Medulla oblongata (tissue), 1 donor: ENCODE results near the gene PTK7.
"Not testable (repeated sequence)": the region's sequence is repeated elsewhere in the genome, so short reads cannot be mapped to it uniquely, and the experiment has no call there.

Experiments used
- DNase-seq: peaks from one replicate; pipeline ENCODE4 v3.0.0-alpha.2; 2015; ENCODE audit errors: extremely low spot score

The PTK7 gene

DNA sequence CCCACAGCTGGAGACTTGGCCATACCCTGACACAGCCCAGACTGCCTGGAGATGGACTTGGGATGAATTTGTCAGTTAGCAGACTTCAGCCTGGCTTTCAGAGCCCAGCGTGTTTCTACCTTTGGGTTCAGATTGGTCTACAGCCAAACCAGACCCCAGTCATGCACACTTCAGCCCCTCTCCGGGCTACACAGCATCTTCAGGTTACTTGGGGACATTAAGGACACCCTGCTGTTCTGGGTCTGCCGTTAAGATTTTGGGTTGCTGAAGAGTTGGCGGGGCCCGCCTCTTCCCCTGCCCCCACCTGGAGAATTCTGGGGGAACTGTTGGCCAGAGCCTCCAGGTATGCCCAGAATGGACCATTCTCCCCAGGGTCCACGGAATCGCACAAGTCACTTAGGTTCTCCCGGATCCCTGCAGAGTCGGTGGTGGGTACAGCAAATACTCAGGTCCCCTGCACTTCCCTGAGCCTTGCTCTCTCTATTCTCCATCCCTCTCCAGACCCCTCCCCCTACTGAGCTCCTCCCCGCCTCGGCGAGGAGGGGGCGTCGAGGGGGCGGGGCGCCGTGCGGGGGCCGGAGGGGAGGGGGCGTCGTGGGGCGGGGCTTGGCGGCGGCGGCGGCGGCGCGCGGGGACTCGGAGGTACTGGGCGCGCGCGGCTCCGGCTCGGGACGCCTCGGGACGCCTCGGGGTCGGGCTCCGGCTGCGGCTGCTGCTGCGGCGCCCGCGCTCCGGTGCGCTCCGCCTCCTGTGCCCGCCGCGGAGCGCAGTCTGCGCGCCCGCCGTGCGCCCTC, at the start of gene PTK7:
Gene PTK7 (plus strand): TSS at position 645 of the 794 bp plus-strand sequence. CDS start 175 bp downstream, outside the sequence.
- DNase-seq: no peak

DNA sequence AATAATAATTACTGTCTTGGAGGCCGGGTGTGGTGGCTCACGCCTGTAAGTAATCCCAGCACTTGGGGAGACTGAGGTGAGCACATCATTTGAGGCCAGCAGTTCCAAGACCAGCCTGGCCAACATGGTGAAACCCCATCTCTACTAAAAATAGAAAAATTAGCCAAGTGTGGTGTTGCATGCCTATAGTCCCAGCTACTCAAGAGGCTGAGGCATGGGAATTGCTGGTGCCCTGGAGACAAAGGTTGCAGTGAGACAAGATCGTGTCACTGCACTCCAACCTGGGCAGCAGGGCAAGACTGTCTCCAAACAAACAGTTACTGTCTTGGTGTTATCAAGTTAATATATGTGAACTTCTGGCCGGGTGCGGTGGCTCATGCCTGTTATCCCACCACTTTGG, 49.7 kb upstream of the PTK7 start:
- DNase-seq: no peak

DNA sequence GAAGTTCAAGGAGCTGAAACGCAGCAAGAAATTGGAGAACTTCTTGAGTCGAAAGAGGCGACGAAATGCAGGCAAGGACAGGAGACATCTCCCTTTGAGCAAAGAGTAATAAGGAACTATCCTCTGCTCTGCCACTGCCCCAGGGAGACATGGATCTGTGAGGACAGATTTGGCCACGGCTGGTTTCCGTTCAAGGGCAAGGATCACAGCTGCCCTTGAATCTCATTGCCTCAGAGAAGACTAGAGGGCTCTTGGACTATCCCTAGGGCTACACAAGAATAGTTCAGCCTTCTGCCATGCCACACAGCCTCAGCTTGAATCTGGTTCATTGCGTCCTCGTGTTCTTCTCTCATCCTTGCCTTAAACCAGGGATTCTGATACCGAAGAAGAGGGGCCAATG, 47.0 kb upstream of the PTK7 start:
- no peak for DNase-seq

DNA sequence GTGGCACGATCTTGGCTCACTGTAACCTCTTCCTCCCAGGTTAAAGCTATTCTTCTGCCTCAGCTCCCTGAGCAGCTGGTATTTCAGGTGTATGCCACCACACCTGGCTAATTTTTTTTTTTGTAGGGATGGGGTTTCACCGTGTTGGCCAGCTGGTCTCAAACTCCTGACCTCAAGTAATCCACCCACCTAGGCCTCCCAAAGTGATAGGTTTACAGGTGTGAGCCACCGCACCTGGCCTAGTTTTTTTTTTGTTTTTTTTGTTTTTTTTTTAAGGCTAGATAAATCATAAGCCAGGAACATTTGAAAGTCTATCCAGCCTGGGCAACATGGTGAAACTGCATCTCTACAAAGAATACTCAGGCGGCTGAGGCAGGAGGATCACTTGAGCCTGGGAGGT, 43.8 kb upstream of the PTK7 start:
- DNase-seq: no peak

DNA sequence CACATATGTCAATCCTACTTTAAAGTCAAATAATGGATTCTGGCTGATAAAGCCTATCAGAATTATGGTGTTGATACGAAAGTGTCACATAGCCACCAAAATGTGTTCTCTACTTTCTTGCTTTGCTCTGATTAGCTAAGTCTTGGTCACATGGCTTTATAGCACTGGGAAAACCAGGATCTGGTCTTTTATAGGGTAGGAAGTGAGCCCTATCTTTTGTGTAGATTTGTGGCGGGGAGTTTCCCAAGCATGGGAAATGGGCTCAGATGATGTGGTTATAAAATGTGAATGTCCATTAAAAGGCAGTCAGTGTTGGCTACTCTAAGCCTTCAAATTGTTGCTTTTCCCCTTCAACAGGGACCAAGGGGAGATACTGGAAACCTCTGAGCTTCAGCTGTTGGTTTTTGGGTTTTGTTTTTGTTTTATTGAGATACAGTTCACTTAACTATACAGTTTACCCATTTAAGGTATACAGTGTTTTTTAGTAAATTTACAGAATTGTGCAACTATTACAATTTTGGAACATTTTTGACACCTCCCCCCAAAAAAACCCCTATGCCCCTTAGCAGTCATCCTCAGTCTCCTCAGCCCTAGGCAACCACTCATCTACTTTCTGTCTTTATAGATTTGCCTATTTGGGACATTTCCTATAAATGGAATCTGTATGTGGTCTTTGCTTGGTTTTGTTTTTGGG, 42.5 kb upstream of the PTK7 start:
- DNase-seq: no peak

DNA sequence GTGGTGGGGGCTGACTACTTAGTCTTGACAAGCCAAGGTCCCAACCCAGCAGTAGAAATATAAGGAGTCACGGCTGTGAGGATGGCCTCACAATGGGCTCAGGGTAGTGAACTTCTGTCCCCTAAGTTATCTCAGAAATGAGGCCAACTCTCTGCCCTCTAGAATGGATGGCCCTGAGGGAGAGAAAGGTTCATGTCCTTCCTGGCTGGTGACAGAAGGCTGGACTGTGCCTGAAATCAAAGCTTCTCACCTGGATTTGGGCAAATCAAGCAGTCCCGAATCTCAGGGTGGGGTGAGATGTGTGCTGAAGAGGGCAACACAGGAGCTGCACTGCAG, 42.0 kb upstream of the PTK7 start:
- DNase-seq: no peak

DNA sequence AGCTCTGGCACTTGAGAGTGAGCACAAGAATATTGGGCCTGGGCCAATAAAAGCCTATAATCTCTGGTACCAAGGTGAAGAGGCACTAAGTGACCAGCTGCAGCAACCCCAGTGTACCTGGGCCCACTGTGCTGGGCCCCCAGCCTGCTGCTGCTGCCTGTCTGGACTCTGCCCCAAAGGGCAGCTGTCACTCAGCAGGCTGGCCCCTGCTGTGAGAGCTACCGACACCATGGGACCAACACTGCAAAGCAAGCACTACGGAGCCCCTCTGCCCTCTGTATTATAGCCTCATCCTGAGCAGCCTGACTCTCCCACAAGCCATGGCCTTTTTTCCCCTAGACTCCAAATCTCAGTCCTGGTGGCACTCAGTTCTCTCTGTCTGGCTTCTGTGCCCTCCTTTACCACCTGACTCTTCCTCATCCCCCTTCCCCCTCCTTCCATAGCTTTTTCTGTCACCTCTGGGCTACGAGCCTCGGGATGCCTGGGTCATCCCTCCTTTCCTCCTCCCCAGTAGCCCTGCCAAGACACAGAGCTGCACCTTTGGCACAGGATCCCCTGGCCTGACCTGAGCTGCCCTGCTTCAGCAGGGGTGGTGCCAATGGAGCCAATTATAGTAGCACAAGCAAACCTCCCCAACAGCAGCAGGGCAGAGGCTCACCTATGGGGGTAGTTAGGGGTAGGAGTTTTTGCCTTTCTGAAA, 40.5 kb upstream of the PTK7 start:
- DNase-seq: no peak

DNA sequence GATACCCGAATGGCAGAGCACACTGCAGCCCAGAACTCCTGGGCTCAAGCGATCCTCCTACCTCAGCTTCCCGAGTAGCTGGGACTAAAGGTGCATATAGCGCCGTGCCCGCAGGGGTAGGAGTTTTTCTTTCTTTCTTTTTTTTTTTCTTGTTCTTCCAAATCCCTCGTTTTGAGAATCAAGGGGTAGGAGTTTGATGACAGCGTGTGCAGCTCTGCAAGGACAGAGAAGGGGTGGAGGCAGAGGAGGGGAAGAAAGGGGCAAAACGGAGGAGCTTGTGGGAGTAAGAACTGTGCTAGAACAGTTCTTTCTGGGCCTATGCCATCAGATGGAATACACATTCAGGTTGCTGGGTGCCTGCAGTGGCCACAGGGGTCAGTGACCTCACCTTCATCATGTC, 39.4 kb upstream of the PTK7 start:
- DNase-seq: no peak

DNA sequence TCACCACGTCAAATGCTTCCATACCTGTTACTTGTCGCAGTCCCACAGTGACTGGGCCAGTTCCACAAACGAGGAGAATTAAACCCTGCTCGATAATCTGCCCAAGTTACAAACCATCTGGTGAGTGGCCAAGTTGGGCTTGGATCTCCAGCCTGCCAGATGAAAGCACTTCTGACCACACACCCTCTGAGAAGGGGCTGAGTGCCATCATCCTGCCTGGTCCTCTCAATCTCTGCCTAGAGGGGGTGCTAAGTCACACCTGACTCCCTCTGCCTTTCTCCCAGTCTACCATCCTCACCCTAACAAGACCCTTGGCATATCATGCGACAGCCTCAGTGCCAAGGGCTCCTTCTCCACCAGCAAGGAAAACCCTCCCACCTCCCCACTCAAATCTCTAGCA, 38.9 kb upstream of the PTK7 start:
- DNase-seq: no peak

DNA sequence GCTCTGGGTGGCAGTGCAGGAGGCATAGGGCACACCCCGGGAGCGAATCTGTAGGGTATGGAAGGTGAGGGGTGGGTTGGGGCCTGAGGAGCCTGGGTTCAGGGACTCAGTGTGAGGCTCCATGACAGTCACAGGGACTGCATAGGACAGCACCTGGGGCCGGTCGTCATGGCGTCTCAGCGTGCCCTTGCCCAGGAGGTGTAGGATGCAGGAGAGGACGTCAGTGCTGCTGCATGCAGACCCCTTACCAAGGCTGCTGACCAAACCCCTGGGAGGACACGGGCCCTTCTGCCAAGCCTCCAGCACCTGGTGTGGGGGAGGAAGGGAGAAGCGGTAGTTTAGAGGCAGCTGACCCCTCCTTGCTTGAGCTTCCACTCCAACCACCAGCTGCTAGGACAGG, 38.4 kb upstream of the PTK7 start:
- no peak for DNase-seq

DNA sequence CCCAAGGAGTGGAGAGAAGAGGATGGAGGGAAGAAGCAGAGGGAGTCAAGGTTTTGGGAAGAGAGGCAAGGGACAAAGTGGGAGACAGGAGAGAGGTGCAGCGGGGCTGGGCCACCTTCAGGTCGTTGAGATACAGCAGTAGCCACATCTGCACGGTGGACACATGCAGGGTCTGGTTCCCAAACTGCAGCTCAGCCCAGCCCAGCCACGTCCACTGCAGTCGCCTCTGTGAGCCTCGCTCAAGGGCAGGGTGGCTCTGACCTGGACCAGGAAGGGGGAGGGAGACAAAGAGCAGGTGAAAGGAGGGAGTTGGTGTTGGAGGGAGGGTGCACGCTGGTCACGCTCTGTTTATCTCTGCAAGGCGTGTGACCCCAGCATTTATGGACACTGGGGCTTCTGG, 37.4 kb upstream of the PTK7 start:
- no peak for DNase-seq

DNA sequence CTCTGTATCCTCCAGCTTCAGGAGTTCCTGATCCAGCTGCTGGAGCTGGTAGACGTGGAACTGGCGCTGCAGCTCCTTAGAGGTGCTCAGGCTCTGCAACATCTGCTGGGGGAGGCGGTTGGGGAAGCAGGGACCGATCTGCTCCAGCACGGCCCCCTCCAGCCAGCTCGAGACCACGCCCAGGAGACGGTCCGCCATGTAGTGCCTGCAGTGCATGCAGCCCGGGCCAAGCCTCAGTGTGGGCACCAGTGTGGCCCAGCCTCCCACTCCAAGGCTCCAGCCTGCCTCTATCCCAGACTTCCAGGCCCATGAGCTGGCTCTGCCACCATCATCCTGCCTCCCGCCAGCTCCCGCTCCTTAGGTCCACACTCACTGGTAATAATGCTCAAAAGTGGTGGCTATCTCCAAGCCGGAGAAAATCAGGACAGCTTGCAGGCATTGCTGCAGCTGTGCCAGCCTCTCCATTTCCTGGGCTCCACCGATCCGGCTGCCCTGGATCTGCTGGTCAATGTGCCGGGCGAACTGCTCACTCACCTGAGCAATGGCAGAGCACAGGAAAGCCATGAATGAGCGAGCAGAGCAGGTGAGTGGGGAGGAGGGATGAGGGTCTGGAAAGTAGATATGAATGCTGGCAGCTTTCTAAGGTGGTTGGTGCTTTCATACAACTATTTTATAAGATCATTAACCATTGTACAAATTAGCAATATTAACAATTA, 35.4 kb upstream of the PTK7 start:
- DNase-seq: no peak

DNA sequence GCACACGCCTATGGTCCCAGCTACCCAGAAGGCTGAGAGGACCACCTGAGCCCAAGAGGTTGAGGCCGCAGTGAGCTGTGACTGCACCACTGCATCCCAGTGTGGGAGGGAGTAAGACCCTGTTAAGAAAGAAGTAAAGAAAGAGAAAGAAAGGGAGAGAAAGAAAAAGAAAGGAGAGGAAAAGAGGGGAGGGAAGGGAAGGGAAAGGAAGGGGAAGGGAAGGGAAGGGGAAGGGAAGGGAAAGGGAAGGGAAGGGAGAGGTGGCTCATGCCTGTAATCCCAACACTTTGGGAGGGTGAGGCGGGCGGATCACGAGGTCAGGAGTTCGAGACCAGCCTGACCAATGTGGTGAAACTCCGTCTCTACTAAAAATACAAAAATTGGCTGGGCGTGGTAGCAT, 34.6 kb upstream of the PTK7 start:
- DNase-seq: not testable (repeated sequence)

DNA sequence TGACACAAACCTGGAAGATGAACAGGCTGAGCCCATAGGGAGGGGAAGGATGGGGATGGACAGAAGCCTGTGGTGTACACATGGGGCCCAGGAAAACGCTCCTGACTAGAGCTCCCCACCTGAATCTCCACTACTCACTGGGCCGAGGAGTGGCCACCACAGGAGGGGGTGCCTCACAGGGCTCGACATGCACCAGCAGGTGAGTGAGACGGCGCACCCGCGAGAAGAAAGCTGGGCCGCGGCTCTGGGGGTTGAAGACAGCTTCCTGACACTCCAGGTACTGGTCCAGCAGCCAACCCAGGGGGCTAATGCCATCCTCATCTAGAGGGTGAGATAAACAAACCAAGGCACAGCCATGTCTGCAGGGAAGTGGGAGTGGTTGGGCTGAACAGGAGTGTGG, 32.8 kb upstream of the PTK7 start:
- DNase-seq: no peak

DNA sequence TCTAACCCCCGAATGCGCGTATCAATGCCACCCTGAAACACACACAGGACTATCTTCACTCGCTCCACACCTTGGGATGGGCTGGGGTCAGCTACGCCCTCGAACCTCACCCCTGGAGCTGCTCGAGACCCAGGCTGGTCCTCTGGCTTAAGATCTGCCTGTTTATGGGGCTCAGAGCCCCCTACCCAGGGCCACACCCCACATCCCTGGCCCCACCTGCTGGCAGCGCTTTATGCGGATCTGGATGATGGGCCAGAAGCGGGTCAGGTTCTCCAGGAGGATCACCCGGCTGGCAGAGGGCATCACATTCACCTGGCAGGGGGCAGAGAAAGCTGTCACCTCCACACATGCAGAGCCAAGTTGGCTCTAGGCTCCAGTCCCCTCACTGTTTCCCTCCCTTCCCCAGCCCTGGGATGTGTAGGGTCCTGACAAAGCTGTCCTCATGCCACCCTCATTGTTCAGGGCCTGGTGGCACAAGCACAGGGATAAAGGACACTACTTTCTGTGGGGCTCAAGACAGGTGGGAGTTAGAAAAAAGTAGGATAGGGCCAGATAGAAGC, 30.7 kb upstream of the PTK7 start:
- no peak for DNase-seq

DNA sequence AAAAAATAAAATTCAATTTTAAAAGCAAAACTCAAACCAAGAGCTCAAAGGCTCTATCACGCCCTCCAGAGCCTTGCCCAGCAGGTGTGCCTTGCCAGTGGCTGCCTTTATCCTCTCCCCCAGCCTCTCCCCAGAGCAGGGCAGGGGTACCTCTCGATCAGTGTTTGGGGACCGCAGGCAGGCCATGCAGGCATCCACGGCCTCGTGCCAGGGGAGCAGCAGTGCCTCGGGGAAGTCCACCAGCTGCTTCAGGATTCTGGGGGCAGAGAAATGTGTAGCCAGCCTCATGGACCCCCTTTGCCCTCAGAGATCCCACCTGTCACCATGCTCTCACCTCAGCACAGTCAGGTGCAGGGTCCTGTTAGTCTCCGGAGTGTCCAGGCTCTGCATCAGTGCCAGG, 28.1 kb upstream of the PTK7 start:
- DNase-seq: no peak

DNA sequence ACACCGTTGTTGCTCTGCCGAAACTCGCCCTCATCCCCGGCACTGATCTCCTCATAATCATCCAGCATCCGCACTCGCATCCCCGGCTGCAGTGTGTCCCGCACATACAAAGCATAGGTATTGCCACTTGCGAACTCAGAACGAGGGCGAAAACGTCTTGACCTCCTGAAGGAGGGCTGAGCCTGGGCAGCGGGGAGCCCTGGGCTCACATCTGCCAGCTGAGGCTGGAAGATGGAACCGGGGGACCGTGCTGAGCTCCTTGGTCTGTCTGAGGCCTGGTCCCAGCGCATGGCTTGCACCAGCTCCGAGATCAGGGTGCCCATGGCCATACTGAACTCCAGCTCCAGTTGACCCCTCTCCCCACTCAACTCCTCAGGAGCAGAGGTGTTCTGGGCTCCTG, 25.1 kb upstream of the PTK7 start:
- DNase-seq: no peak

DNA sequence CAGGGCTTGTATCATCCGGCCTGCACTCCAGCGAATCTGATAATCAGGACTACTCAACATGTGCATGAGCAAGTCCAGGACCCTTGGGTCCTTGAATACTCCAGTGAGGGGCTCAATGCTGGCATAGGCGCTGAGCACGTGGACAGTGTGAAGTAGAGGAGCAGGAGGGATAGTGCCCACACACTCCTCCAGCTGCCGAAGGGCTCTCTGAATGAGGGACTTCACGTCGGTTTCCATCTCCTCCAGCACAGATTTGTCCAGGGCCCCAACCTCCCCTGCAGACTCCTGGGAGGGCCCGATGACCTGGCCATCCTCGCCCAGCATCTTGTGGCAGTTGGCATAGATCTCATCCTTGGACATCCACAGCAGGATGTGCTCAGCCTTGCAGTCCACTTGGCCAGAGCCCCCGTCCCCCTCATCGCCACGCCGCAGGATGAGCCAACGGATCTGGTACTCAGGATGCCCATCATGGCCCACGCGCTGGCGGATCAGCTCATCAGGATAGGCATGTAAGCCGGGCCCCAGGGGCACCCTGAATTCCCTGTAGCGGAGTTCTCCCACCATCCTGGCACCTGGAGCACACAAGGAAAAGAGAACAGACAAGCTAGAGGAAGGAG, 23.8 kb upstream of the PTK7 start:
- no peak for DNase-seq

DNA sequence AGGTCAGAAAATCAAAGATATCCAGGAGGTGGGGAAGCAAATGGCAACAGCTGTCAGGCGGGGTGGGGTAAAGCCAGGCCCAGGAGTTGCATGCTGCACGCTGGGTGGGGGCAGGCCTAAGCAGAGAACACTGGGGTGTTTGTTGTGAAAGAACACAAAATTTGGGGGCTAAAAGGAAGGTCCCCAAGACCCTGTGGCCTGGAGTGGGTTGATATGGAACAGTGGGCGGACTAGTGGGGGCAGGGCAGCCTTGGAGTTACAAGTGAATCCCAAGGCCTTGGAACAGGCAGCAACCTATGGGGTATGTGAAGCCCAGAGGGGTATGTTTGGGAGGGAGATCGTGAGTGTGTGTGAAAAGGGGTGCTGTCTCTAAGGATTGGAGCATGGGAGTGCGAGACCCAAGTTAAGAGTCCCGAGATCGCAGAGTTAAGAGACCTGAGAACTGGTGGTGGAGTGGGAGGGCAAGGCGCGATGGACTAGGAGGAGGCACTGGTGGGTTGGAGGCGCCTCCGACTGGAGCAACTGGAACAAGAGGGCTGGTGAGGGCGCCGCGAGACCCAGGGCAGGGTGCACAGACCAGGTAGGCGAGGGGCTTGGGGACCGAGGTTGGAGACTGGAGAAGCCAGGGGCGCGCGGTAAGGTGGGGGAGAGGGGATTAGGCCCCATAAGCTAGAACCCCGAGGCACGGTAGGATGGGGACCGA, 23.1 kb upstream of the PTK7 start:
- no peak for DNase-seq

DNA sequence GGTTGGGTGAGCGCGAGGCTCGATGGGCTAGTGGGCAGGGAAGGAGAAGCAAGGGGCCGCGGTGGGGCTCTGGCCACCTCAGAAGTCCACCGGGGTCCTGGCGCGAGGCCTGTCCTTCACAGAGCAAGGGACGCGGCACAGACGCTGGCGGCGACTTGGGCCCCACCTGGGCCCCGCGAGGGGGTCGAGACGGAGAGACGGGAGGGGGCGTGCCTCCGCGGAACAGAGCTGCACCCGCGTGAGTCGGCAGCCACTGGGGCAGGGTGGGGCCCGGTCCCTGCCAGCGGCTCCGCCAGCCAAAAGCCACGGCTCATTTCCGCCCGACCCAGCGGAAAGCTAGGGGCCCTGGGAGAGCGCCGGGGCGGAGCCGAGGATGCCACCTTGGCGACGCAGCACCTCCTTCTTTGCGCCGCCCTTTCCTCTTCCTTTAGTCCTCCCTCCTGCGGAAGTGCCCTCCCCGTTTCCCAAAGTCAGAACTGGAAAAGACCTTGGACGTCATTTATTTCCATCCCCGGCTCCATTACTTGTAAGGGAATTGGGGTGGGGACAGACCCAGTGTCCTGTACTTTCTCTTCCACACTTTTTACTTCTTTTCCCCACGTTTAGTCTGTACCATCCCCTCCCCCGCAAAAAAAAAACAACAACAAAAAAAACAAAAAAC, 22.4 kb upstream of the PTK7 start, which contains the start of gene CUL7:
Gene CUL7 (minus strand): TSS at position 307 of the 661 bp plus-strand sequence. CDS start 1,063 bp downstream, outside the sequence.
- DNase-seq: peak; percentile 84
